Liver (tissue), 9 donors: ENCODE results near the gene PEMT. TPM values are rescaled to one million over a fixed set of nuclear protein-coding genes. Genes with fewer than 3 reads are reported as not detected.

Source experiments
- DNase-seq: peaks from one replicate; pipeline ENCODE4 v3.0.0-alpha.2; 2017; ENCODE audit warnings: low spot score
- H3K27ac ChIP-seq, 2 donors: one replicate each; pipeline ENCODE4 v1.7.0; 2013; ENCODE audit warnings: inconsistent platforms in 2 of 2, low read length in 2 of 2, control low read depth in 1 of 2, low read depth in 1 of 2, mild to moderate bottlenecking in 1 of 2
- H3K27me3 ChIP-seq, 4 donors: one replicate each; pipeline versions ENCODE4 v1.6.1 to v1.7.0; 2013; ENCODE audit warnings: low read length in 3 of 4, inconsistent platforms in 1 of 4, mild to moderate bottlenecking in 1 of 4, moderate library complexity in 1 of 4; ENCODE audit not compliant: control insufficient read depth in 4 of 4, insufficient read depth in 4 of 4
- H3K36me3 ChIP-seq, 4 donors: one replicate each; pipeline versions ENCODE4 v1.6.1 to v1.7.0; 2013; ENCODE audit warnings: low read length in 3 of 4, mild to moderate bottlenecking in 3 of 4, low read depth in 1 of 4, moderate library complexity in 1 of 4; ENCODE audit not compliant: control insufficient read depth in 4 of 4, insufficient read depth in 3 of 4
- H3K4me1 ChIP-seq, 4 donors: one replicate each; pipeline versions ENCODE4 v1.6.1 to v1.7.0; 2013; ENCODE audit warnings: low read length in 3 of 4, mild to moderate bottlenecking in 3 of 4, moderate library complexity in 1 of 4; ENCODE audit not compliant: control insufficient read depth in 4 of 4, insufficient read depth in 4 of 4
- H3K4me3 ChIP-seq, 3 donors: one replicate each; pipeline versions ENCODE4 v1.6.1 to v1.7.0; 2013; ENCODE audit warnings: low read length in 3 of 3, control low read depth in 1 of 3, low read depth in 1 of 3, mild to moderate bottlenecking in 1 of 3
- H3K9ac ChIP-seq, 2 donors: one replicate each; pipeline ENCODE4 v1.7.0; 2013; ENCODE audit warnings: low read length in 2 of 2, mild to moderate bottlenecking in 2 of 2, moderate library complexity in 2 of 2, control low read depth in 1 of 2, low read depth in 1 of 2
- H3K9me3 ChIP-seq, 4 donors: one replicate each; pipeline versions ENCODE4 v1.6.1 to v1.7.0; 2013; ENCODE audit warnings: low read length in 3 of 4; ENCODE audit not compliant: control insufficient read depth in 4 of 4
- ATF3 ChIP-seq: IDR thresholded peaks from 2 replicates; pipeline ENCODE4 v1.6.1; 2016; ENCODE audit warnings: antibody characterized with exemption
- EGR1 ChIP-seq, 2 donors: IDR thresholded peaks; 2 replicates each; pipeline ENCODE4 v1.6.1; 2016 to 2018; ENCODE audit warnings: antibody characterized with exemption in 2 of 2, low read depth in 2 of 2
- FOXA1 ChIP-seq: IDR thresholded peaks from 2 replicates; pipeline ENCODE4 v1.6.1; 2016; ENCODE audit warnings: antibody characterized with exemption
- FOXA2 ChIP-seq: IDR thresholded peaks from 2 replicates; pipeline ENCODE4 v1.6.1; 2016; ENCODE audit warnings: antibody characterized with exemption
- GABPA ChIP-seq, 2 donors: IDR thresholded peaks in 1 of 2; conservative IDR thresholded peaks in 1 of 2; 2 replicates each; pipeline ENCODE4 v1.6.1; 2016; ENCODE audit warnings: antibody characterized with exemption in 2 of 2, mild to moderate bottlenecking in 1 of 2, moderate library complexity in 1 of 2
- HNF4A ChIP-seq, 2 donors: conservative IDR thresholded peaks; 2 replicates each; pipeline ENCODE4 v1.6.1; 2016; ENCODE audit warnings: antibody characterized with exemption in 2 of 2, mild to moderate bottlenecking in 2 of 2
- HNF4G ChIP-seq: IDR thresholded peaks from 2 replicates; pipeline ENCODE4 v1.6.1; 2016; ENCODE audit warnings: antibody characterized with exemption
- MAX ChIP-seq: IDR thresholded peaks from 2 replicates; pipeline ENCODE4 v1.6.1; 2016; ENCODE audit warnings: antibody characterized with exemption
- NR2F2 ChIP-seq: IDR thresholded peaks from 2 replicates; pipeline ENCODE4 v1.6.1; 2016; ENCODE audit warnings: antibody characterized with exemption
- RAD21 ChIP-seq, 2 donors: IDR thresholded peaks; 2 replicates each; pipeline ENCODE4 v1.6.1; 2016; ENCODE audit warnings: antibody characterized with exemption in 2 of 2, mild to moderate bottlenecking in 2 of 2
- RXRA ChIP-seq, 2 donors: IDR thresholded peaks; 2 replicates each; pipeline ENCODE4 v1.6.1; 2017 to 2018; ENCODE audit warnings: antibody characterized with exemption in 2 of 2, mild to moderate bottlenecking in 1 of 2
- SP1 ChIP-seq: IDR thresholded peaks from 2 replicates; pipeline ENCODE4 v1.6.1; 2018; ENCODE audit warnings: antibody characterized with exemption, mild to moderate bottlenecking
- TAF1 ChIP-seq: conservative IDR thresholded peaks from 2 replicates; pipeline ENCODE4 v1.6.1; 2016; ENCODE audit warnings: antibody characterized with exemption, mild to moderate bottlenecking
- ZBTB33 ChIP-seq: IDR thresholded peaks from 2 replicates; pipeline ENCODE4 v1.6.1; 2016; ENCODE audit warnings: antibody characterized with exemption
- whole genome bisulfite sequencing: extraction: QIAGEN DNeasy Blood & Tissue Kit; methylation state at CpG from one replicate; pipeline ENCODE4 v1.1.7; 2013; 5-methylcytosine and 5-hydroxymethylcytosine counted together
- polyA plus RNA-seq, 2 donors: library from polyadenylated mRNA; stranded (reverse) in 1 of 2; unstranded in 1 of 2; fragments of 200-250 nt in 1 of 2; fragments of >200 nt in 1 of 2; fragmentation: Nextera tagmentation in 1 of 2; extraction: Ambion mirVana in 1 of 2; gene quantifications; one replicate each; pipeline versions ENCODE4 v1.2.1 to v1.2.3, GENCODE V29; 2013 to 2015
- total RNA-seq, 2 donors: library from RNA; depleted of rRNA; stranded (reverse); fragments of >200 nt; gene quantifications; one replicate each; pipeline ENCODE4 v1.2.3, GENCODE V29; 2014
- donor health status: healthy.
- donor health status: healthy.
- donor health status: healthy.
- donor health status: healthy.
- donor health status: healthy.

PEMT gene
- total and polyA plus RNA-seq, 4 donors = 64.6 to 211 (median 184) TPM

- TF ChIP-seq TAF1 (no peak), RXRA (IDR thresholded peaks at IDR 0.05) (no peak), FOXA1 (no peak), NR2F2 (no peak)
- Histone ChIP-seq H3K27ac (no peak overlapping the region), H3K4me3 (no peak overlapping the region)
Measured at GRCh38 chr17:17515934-17516930, 75.3 kb downstream of the PEMT start.

GRCh38 chr17:17514993-17515933 is 76.2 kb downstream of the PEMT start:
- no peak overlapping the region for H3K9ac ChIP-seq

More at GRCh38 chr17:17515934-17516930, 75.3 kb downstream of the PEMT start:
- Histone ChIP-seq H3K4me1 (no peaks in the 10 kb centered on the region), H3K36me3 (peaks cover 0 to 28% (median 7%) of the 10 kb centered on the region in 4 donors), H3K9ac (no peak overlapping the region), H3K27me3 (no peaks in the 10 kb centered on the region), H3K9me3 (no peaks in the 10 kb centered on the region)
- no peak for DNase-seq
- 89% methylated on average over 21 of the region's 21 CpGs for WGBS

GRCh38 chr17:17514361-17514992 is 77.0 kb downstream of the PEMT start:
- Histone ChIP-seq H3K4me3 (no peak overlapping the region), H3K27ac (no peak overlapping the region), H3K27me3 (no peaks in the 10 kb centered on the region), H3K36me3 (peaks cover 0 to 23% (median 7%) of the 10 kb centered on the region in 4 donors), H3K4me1 (no peaks in the 10 kb centered on the region), H3K9ac (no peak overlapping the region), H3K9me3 (no peaks in the 10 kb centered on the region)
- no peak for DNase-seq
- 92% methylated on average over 16 of the region's 16 CpGs for WGBS
- TF ChIP-seq FOXA1 = no peak
- no peak for TF ChIP-seq RAD21 (IDR thresholded peaks at IDR 0.05)
- TF ChIP-seq FOXA2 = no peak
- no peak for TF ChIP-seq TAF1
- TF ChIP-seq GABPA (IDR thresholded peaks at IDR 0.05 in 1 of 2, conservative IDR thresholded peaks at IDR 0.05 in 1 of 2) = no peak
- TF ChIP-seq ZBTB33 = no peak
- no peak for TF ChIP-seq NR2F2
- TF ChIP-seq SP1 = no peak
- no peak for TF ChIP-seq ATF3
- TF ChIP-seq EGR1 (IDR thresholded peaks at IDR 0.05; ENCODE audit: low read depth in 2 of 2) = no peak
- TF ChIP-seq MAX = no peak
- no peak for TF ChIP-seq RXRA (IDR thresholded peaks at IDR 0.05)

More at GRCh38 chr17:17514993-17515933, 76.2 kb downstream of the PEMT start:
- DNase-seq = no peak
- TF ChIP-seq RXRA (IDR thresholded peaks at IDR 0.05) (no peak), RAD21 (IDR thresholded peaks at IDR 0.05) (no peak), ATF3 (no peak), FOXA2 (no peak), MAX (no peak), GABPA (IDR thresholded peaks at IDR 0.05 in 1 of 2, conservative IDR thresholded peaks at IDR 0.05 in 1 of 2) (no peak), TAF1 (no peak), SP1 (no peak), HNF4A (conservative IDR thresholded peaks at IDR 0.05) (no peak), HNF4G (no peak), EGR1 (IDR thresholded peaks at IDR 0.05; ENCODE audit: low read depth in 2 of 2) (no peak)
- H3K27ac ChIP-seq = no peak overlapping the region
- no peaks in the 10 kb centered on the region for H3K27me3 ChIP-seq
- H3K4me1 ChIP-seq = no peaks in the 10 kb centered on the region
- peaks cover 0 to 24% (median 6%) of the 10 kb centered on the region in 4 donors for H3K36me3 ChIP-seq
- WGBS = 93% methylated on average over 21 of the region's 21 CpGs
- no peaks in the 10 kb centered on the region for H3K9me3 ChIP-seq
- no peak overlapping the region for H3K4me3 ChIP-seq
